Natural killer cell (primary cell): ENCODE results near the gene RASA2. TPM values are rescaled to one million over a fixed set of nuclear protein-coding genes. Genes with fewer than 3 reads are reported as not detected.

Source experiments
- ATAC-seq, 3 donors: fragments of 150-1000 bp in 2 of 3; fragments of 200-7000 bp in 1 of 3; cut with Tn5 transposase; 1 replicate in 1 of 3; 2 replicates in 2 of 3; pipeline ENCODE4 v1.10.0; 2021; ENCODE audit warnings: mild to moderate bottlenecking in 2 of 3, moderate library complexity in 2 of 3
- DNase-seq, 2 donors: peaks; one replicate each; pipeline versions ENCODE4 v3.0.0 to v3.0.0-alpha.2; 2013 to 2021; ENCODE audit warnings: mixed read lengths in 1 of 2
- H3K27ac ChIP-seq: one replicate; pipeline ENCODE4 v1.5.1; 2013; ENCODE audit warnings: mild to moderate bottlenecking, low read length
- H3K27me3 ChIP-seq: one replicate; pipeline ENCODE4 v1.6.1; 2013; ENCODE audit warnings: low read length; ENCODE audit not compliant: control insufficient read depth, insufficient read depth
- H3K36me3 ChIP-seq: one replicate; pipeline ENCODE4 v1.6.1; 2013; ENCODE audit warnings: low read length; ENCODE audit not compliant: control insufficient read depth, insufficient read depth
- H3K4me1 ChIP-seq: one replicate; pipeline ENCODE4 v1.6.1; 2013; ENCODE audit warnings: low read length; ENCODE audit not compliant: control insufficient read depth, insufficient read depth
- H3K4me3 ChIP-seq: one replicate; pipeline ENCODE4 v1.5.1; 2013; ENCODE audit warnings: low read length
- H3K9me3 ChIP-seq: one replicate; pipeline ENCODE4 v1.6.1; 2013; ENCODE audit warnings: low read length; ENCODE audit not compliant: control insufficient read depth, insufficient read depth
- H3K27ac Mint-ChIP-seq, 2 donors: one replicate each; pipeline ENCODE4 v1.8.0; 2022; ENCODE audit warnings: mild to moderate bottlenecking in 2 of 2, mixed read lengths in 2 of 2, moderate library complexity in 1 of 2
- H3K27me3 Mint-ChIP-seq, 2 donors: one replicate each; pipeline ENCODE4 v1.8.0; 2022; ENCODE audit warnings: low read depth in 2 of 2, mixed read lengths in 2 of 2
- H3K36me3 Mint-ChIP-seq: one replicate; pipeline ENCODE4 v1.8.0; 2022; ENCODE audit warnings: mixed read lengths
- H3K4me1 Mint-ChIP-seq, 2 donors: one replicate each; pipeline ENCODE4 v1.8.0; 2022; ENCODE audit warnings: mixed read lengths in 2 of 2
- H3K4me3 Mint-ChIP-seq: one replicate; pipeline ENCODE4 v1.8.0; 2022; ENCODE audit warnings: mild to moderate bottlenecking, moderate library complexity, mixed read lengths
- H3K9me3 Mint-ChIP-seq, 2 donors: one replicate each; pipeline ENCODE4 v1.8.0; 2022; ENCODE audit warnings: mixed read lengths in 2 of 2
- CTCF ChIP-seq: fragments of 200-600 bp; IDR thresholded peaks from one replicate; pipeline ENCODE4 v1.8.0; 2022; ENCODE audit warnings: antibody characterized with exemption
- WGBS: methylation state at CpG from one replicate; pipeline ENCODE4 v1.1.7; 2013; ENCODE audit warnings: missing lambda C conversion rate; ENCODE audit not compliant: insufficient coverage; 5-methylcytosine and 5-hydroxymethylcytosine counted together
- intact Hi-C: fragments of 100-400 bp; cut with micrococcal nuclease; formaldehyde crosslinking; loops from one replicate; pipeline ENCODE4 v1.14.2; 2022
- total RNA-seq, 4 donors: library from RNA; stranded (reverse); fragments of 120-200 nt in 1 of 4; gene quantifications; one replicate each; pipeline versions ENCODE4 v1.2.3 to v1.2.4, GENCODE V29; 2013 to 2022

RASA2 gene
- total RNA-seq, 3 donors from 2014 or later (not counting 1 experiment from before 2014, with no cell fraction given): 93.9 to 99.4 (median 97.0) TPM

- H3K9me3 Mint-ChIP-seq: no peaks in the 10 kb centered on the region
- ATAC-seq: no peak
- intact Hi-C loops: loop anchor here (5.0 kb wide), 1 partner anchor 202 kb away; no protein-coding TSS in a partner anchor
- no peaks in the 10 kb centered on the region for H3K4me1 ChIP-seq
- DNase-seq: no peak
- peaks cover 52% of the 10 kb centered on the region for H3K36me3 ChIP-seq
- no peaks in the 10 kb centered on the region for H3K27me3 Mint-ChIP-seq
- H3K4me3 ChIP-seq: no peak overlapping the region
- no peaks in the 10 kb centered on the region for H3K27me3 ChIP-seq
- no peak overlapping the region for H3K27ac ChIP-seq
- peaks cover 8% of the 10 kb centered on the region for H3K36me3 Mint-ChIP-seq
- H3K9me3 ChIP-seq: no peaks in the 10 kb centered on the region
- peaks cover 19% of the 10 kb centered on the region in 2 donors for H3K4me1 Mint-ChIP-seq
- TF ChIP-seq CTCF: no peak
- 100% methylated on average over 1 of the region's 1 CpG for WGBS
- H3K27ac Mint-ChIP-seq: peak overlapping the region; percentile 23 to 72
- no peak overlapping the region for H3K4me3 Mint-ChIP-seq
Observed at GRCh38 chr3:141564241-141564640, 77.4 kb downstream of the RASA2 start.

DNA sequence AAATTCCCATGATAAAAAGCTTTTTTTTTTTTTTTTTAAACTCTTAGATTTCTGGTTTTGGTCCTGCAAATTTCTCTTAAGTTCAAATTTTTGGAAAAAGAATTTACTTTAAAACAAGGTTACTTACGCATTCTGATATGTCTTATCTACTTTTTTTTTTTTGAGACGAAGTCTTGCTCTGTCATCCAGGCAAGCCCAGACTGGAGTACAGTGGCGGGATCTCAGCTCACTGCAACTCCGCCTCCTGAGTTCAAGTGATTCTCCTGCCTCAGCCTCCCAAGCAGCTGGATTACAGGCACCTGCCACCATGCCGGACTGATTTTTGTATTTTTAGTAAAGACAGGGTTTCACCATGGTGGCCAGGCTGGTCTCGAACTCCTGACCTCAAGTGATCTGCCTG is 83.2 kb downstream of the RASA2 start:
- Mint-ChIP-seq H3K4me3 (no peak overlapping the region), H3K27me3 (no peaks in the 10 kb centered on the region), H3K27ac (peak overlapping the region in 1 of 2 donors; percentile 68), H3K9me3 (no peaks in the 10 kb centered on the region), H3K4me1 (peaks cover 13 to 14% of the 10 kb centered on the region in 2 donors), H3K36me3 (peaks cover 8% of the 10 kb centered on the region)
- intact Hi-C loops: no loop called here
- TF ChIP-seq CTCF: no peak
- ATAC-seq (no peak), DNase-seq (no peak)
- no peaks in the 10 kb centered on the region for H3K27me3 ChIP-seq
- no peaks in the 10 kb centered on the region for H3K9me3 ChIP-seq
- no peak overlapping the region for H3K27ac ChIP-seq
- WGBS: 98% methylated on average over 6 of the region's 6 CpGs
- H3K4me1 ChIP-seq: no peaks in the 10 kb centered on the region
- H3K36me3 ChIP-seq: peaks cover 62% of the 10 kb centered on the region
- H3K4me3 ChIP-seq: no peak overlapping the region

DNA sequence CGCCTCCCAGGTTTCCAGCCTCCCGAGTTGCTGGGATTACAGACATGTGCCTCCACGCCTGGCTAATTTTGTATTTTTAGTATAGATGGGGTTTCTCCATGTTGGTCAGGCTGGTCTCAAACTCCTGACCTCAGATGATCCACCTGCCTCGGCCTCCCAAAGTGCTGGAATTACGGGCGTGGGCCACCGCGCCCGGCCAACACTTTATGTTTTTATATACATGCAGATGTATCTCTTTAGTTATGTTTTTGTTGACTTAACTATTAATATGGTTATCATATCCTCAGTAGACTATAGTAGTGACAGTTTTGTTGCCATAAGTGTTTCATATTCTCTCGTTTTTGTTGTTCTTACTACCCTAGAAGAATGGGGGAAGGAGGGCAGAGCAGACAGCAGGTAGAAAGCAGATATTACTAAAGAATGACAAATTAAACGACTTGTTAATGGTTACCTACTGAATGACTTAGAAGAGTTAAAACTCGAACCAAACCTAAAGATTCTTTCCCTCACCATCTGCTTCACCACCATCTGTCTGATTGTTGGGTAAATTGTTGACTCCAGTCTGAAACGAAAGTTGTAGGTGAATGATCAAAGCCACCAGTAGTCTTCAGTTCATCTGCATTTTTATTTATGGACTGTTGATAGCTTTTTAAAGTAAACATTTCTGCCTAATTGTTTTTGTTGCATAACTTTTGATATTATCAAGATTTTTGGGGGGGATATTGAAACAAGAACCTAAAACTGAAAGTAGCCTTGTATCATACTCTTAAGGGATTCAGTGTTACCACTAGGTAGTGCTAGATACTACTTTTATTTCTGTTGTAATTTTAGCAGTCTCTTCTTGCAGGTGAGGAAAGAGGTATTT is 89.3 kb downstream of the RASA2 start:
- ATAC-seq (peak; percentile 80 to 82 (median 81)), DNase-seq (peak in 1 of 2 donors; percentile 45)
- H3K4me1 ChIP-seq: no peaks in the 10 kb centered on the region
- intact Hi-C loops: loop anchor here (5.0 kb wide), 1 partner anchor 336 kb away; no protein-coding TSS in a partner anchor
- H3K27me3 ChIP-seq: no peaks in the 10 kb centered on the region
- no peak overlapping the region for H3K27ac ChIP-seq
- Mint-ChIP-seq H3K9me3 (no peaks in the 10 kb centered on the region), H3K4me1 (peaks cover 6 to 7% of the 10 kb centered on the region in 2 donors), H3K27ac (peak overlapping the region; percentile 86 to 89), H3K27me3 (no peaks in the 10 kb centered on the region), H3K36me3 (peaks cover 7% of the 10 kb centered on the region), H3K4me3 (peak overlapping the region; percentile 43)
- H3K4me3 ChIP-seq: no peak overlapping the region
- H3K9me3 ChIP-seq: no peaks in the 10 kb centered on the region
- H3K36me3 ChIP-seq: peaks cover 79% of the 10 kb centered on the region
- peak; percentile 53 for TF ChIP-seq CTCF
- 88% methylated on average over 8 of the region's 13 CpGs for WGBS
